ENCODE measurements around the gene WDR37. TPM values are rescaled to one million over a fixed set of nuclear protein-coding genes. Genes with fewer than 3 reads are reported as not detected.

Gene WDR37
- total and polyA plus RNA-seq, 2 experiments from 2014 or later, result 13.7 to 16.5 TPM

GRCh38 chr10:1010703-1011102 lies 45.5 kb upstream of the WDR37 start:
- H3K9ac ChIP-seq, result no peak overlapping the region
- DNase-seq, result no peak
- no peaks in the 10 kb centered on the region for H3K4me1 ChIP-seq (ENCODE audit: insufficient read depth)
- H3K27me3 ChIP-seq (replicated peaks; ENCODE audit: insufficient read depth), result no peaks in the 10 kb centered on the region
- peaks cover 3% of the 10 kb centered on the region; the same call in 1 of the 2 replicates for H3F3A ChIP-seq (ENCODE audit: insufficient read depth)
- no peaks in the 10 kb centered on the region for H4K20me1 ChIP-seq (ENCODE audit: insufficient read depth)
- in situ Hi-C loops (cut with MboI), result no loop called here
- H3K36me3 ChIP-seq (ENCODE audit: low read depth), result peaks cover 74% of the 10 kb centered on the region
- no peak overlapping the region for H3K4me2 ChIP-seq (ENCODE audit: unreplicated experiment)
- H3K9me2 ChIP-seq (ENCODE audit: insufficient read depth), result no peaks in the 10 kb centered on the region
- H3K79me2 ChIP-seq (ENCODE audit: insufficient read depth), result peaks cover 48% of the 10 kb centered on the region
- H2AFZ ChIP-seq, result no peak overlapping the region
- TF ChIP-seq EZH2phosphoT487 (IDR thresholded peaks at IDR 0.05; ENCODE audit: insufficient read depth, low read depth) (no peak), EZH2 (IDR thresholded peaks at IDR 0.05; ENCODE audit: insufficient read depth, poor library complexity, severe bottlenecking) (no peak)
- no peak overlapping the region for H3K4me3 ChIP-seq
- no peaks in the 10 kb centered on the region for H3K9me3 ChIP-seq (ENCODE audit: low read depth)
- H3K27ac ChIP-seq, result no peak overlapping the region
- 97 to 100% methylated on average over 2 to 7 of the region's 7 CpGs for WGBS, 2 experiments (ENCODE audit: low coverage in 1 of 2, low lambda C conversion rate in 2 of 2, missing lambda C conversion rate in 2 of 2)

- Histone ChIP-seq H3K27ac (no peak overlapping the region), H3K36me3 (ENCODE audit: low read depth) (peaks cover 77% of the 10 kb centered on the region), H3F3A (ENCODE audit: insufficient read depth) (peaks cover 9% of the 10 kb centered on the region), H4K20me1 (ENCODE audit: insufficient read depth) (no peaks in the 10 kb centered on the region), H2AFZ (no peak overlapping the region), H3K9me3 (ENCODE audit: low read depth) (no peaks in the 10 kb centered on the region), H3K9me2 (ENCODE audit: insufficient read depth) (no peaks in the 10 kb centered on the region), H3K4me3 (no peak overlapping the region), H3K27me3 (replicated peaks; ENCODE audit: insufficient read depth) (no peaks in the 10 kb centered on the region), H3K79me2 (ENCODE audit: insufficient read depth) (peaks cover 42% of the 10 kb centered on the region), H3K4me2 (ENCODE audit: unreplicated experiment) (no peak overlapping the region), H3K9ac (no peak overlapping the region), H3K4me1 (ENCODE audit: insufficient read depth) (no peaks in the 10 kb centered on the region)
- WGBS, 2 experiments (ENCODE audit: low coverage in 1 of 2, low lambda C conversion rate in 2 of 2, missing lambda C conversion rate in 2 of 2), result 96 to 97% methylated on average over 14 to 16 of the region's 16 CpGs
- in situ Hi-C loops (cut with MboI), result no loop called here
- DNase-seq, result no peak
- no peak for TF ChIP-seq EZH2 (IDR thresholded peaks at IDR 0.05; ENCODE audit: insufficient read depth, poor library complexity, severe bottlenecking)
- no peak for TF ChIP-seq EZH2phosphoT487 (IDR thresholded peaks at IDR 0.05; ENCODE audit: insufficient read depth, low read depth)
Measured at GRCh38 chr10:1011696-1012095, 44.5 kb upstream of the WDR37 start.

GRCh38 chr10:1015688-1016087 lies 40.5 kb upstream of the WDR37 start:
- H3K27me3 ChIP-seq (replicated peaks; ENCODE audit: insufficient read depth), result no peaks in the 10 kb centered on the region
- H3K4me3 ChIP-seq, result no peak overlapping the region
- no peaks in the 10 kb centered on the region for H3K9me2 ChIP-seq (ENCODE audit: insufficient read depth)
- peaks cover 15% of the 10 kb centered on the region for H3K79me2 ChIP-seq (ENCODE audit: insufficient read depth)
- no peak overlapping the region for H3K4me2 ChIP-seq (ENCODE audit: unreplicated experiment)
- no peak overlapping the region for H3K27ac ChIP-seq
- 97% methylated on average over 10 to 11 of the region's 11 CpGs for WGBS, 2 experiments (ENCODE audit: low coverage in 1 of 2, low lambda C conversion rate in 2 of 2, missing lambda C conversion rate in 2 of 2)
- H3K36me3 ChIP-seq (ENCODE audit: low read depth), result peaks cover 66% of the 10 kb centered on the region
- peaks cover 17% of the 10 kb centered on the region for H3F3A ChIP-seq (ENCODE audit: insufficient read depth)
- TF ChIP-seq EZH2 (IDR thresholded peaks at IDR 0.05; ENCODE audit: insufficient read depth, poor library complexity, severe bottlenecking) (no peak), EZH2phosphoT487 (IDR thresholded peaks at IDR 0.05; ENCODE audit: insufficient read depth, low read depth) (no peak)
- H3K9ac ChIP-seq, result no peak overlapping the region
- no peaks in the 10 kb centered on the region for H3K4me1 ChIP-seq (ENCODE audit: insufficient read depth)
- no peaks in the 10 kb centered on the region for H3K9me3 ChIP-seq (ENCODE audit: low read depth)
- no peak for DNase-seq
- no peaks in the 10 kb centered on the region for H4K20me1 ChIP-seq (ENCODE audit: insufficient read depth)
- in situ Hi-C loops (cut with MboI), result no loop called here
- H2AFZ ChIP-seq, result no peak overlapping the region

- H3K79me2 ChIP-seq (ENCODE audit: insufficient read depth), result no peaks in the 10 kb centered on the region
- WGBS, 2 experiments (ENCODE audit: low coverage in 1 of 2, low lambda C conversion rate in 2 of 2, missing lambda C conversion rate in 2 of 2), result 94 to 96% methylated on average over 10 of the region's 10 CpGs
- in situ Hi-C loops (cut with MboI), result no loop called here
Measured at GRCh38 chr10:1019362-1019761, 36.8 kb upstream of the WDR37 start.

GRCh38 chr10:1020460-1020859 lies 35.7 kb upstream of the WDR37 start:
- Histone ChIP-seq H3K9me3 (ENCODE audit: low read depth) (no peaks in the 10 kb centered on the region), H3K9me2 (ENCODE audit: insufficient read depth) (no peaks in the 10 kb centered on the region), H3K4me3 (no peak overlapping the region), H3K36me3 (ENCODE audit: low read depth) (peaks cover 25% of the 10 kb centered on the region), H3K79me2 (ENCODE audit: insufficient read depth) (no peaks in the 10 kb centered on the region), H3K9ac (no peak overlapping the region), H3F3A (ENCODE audit: insufficient read depth) (peaks cover 17% of the 10 kb centered on the region), H4K20me1 (ENCODE audit: insufficient read depth) (no peaks in the 10 kb centered on the region), H3K4me2 (ENCODE audit: unreplicated experiment) (no peak overlapping the region), H3K27ac (no peak overlapping the region), H3K27me3 (replicated peaks; ENCODE audit: insufficient read depth) (no peaks in the 10 kb centered on the region), H2AFZ (no peak overlapping the region), H3K4me1 (ENCODE audit: insufficient read depth) (no peaks in the 10 kb centered on the region)
- no peak for TF ChIP-seq EZH2phosphoT487 (IDR thresholded peaks at IDR 0.05; ENCODE audit: insufficient read depth, low read depth)
- no peak for TF ChIP-seq EZH2 (IDR thresholded peaks at IDR 0.05; ENCODE audit: insufficient read depth, poor library complexity, severe bottlenecking)
- WGBS, 2 experiments (ENCODE audit: low coverage in 1 of 2, low lambda C conversion rate in 2 of 2, missing lambda C conversion rate in 2 of 2), result 74 to 89% methylated on average over 10 of the region's 10 CpGs
- in situ Hi-C loops (cut with MboI), result no loop called here
- DNase-seq, result no peak

More at GRCh38 chr10:1019362-1019761, 36.8 kb upstream of the WDR37 start:
- Histone ChIP-seq H3K9me2 (ENCODE audit: insufficient read depth) (no peaks in the 10 kb centered on the region), H3K9me3 (ENCODE audit: low read depth) (no peaks in the 10 kb centered on the region), H3K36me3 (ENCODE audit: low read depth) (peaks cover 33% of the 10 kb centered on the region), H3K27ac (no peak overlapping the region), H4K20me1 (ENCODE audit: insufficient read depth) (no peaks in the 10 kb centered on the region), H3K27me3 (replicated peaks; ENCODE audit: insufficient read depth) (no peaks in the 10 kb centered on the region), H3K4me3 (no peak overlapping the region), H3F3A (ENCODE audit: insufficient read depth) (peaks cover 17% of the 10 kb centered on the region), H3K4me2 (ENCODE audit: unreplicated experiment) (no peak overlapping the region), H3K9ac (no peak overlapping the region), H3K4me1 (ENCODE audit: insufficient read depth) (no peaks in the 10 kb centered on the region), H2AFZ (no peak overlapping the region)
- DNase-seq, result no peak
- TF ChIP-seq EZH2 (IDR thresholded peaks at IDR 0.05; ENCODE audit: insufficient read depth, poor library complexity, severe bottlenecking) (no peak), EZH2phosphoT487 (IDR thresholded peaks at IDR 0.05; ENCODE audit: insufficient read depth, low read depth) (no peak)

Data from GM23248 (cell line).